Activated effector memory CD4-positive, alpha-beta T cell treated with Interleukin-2 at 50 U/mL for 16 hours (primary cell): ENCODE data around the gene ZFAND3.
"Not testable (repeated sequence)": the region's sequence is repeated elsewhere in the genome, so short reads cannot be mapped to it uniquely, and the experiment has no call there.

Source experiments
- DNase-seq: peaks from one replicate; pipeline ENCODE4 v3.0.0-alpha.2; 2020

ZFAND3 gene

GRCh38 chr6:37940074-37940847 is 120.7 kb downstream of the ZFAND3 start:
- DNase-seq, result no peak

GRCh38 chr6:37941871-37942270 is 122.3 kb downstream of the ZFAND3 start:
- no peak for DNase-seq

- no peak for DNase-seq
These were observed 123.3 kb downstream of the ZFAND3 start for GRCh38 chr6:37942606-37943376.

GRCh38 chr6:37943436-37944058 is 124.0 kb downstream of the ZFAND3 start:
- no peak for DNase-seq

DNA sequence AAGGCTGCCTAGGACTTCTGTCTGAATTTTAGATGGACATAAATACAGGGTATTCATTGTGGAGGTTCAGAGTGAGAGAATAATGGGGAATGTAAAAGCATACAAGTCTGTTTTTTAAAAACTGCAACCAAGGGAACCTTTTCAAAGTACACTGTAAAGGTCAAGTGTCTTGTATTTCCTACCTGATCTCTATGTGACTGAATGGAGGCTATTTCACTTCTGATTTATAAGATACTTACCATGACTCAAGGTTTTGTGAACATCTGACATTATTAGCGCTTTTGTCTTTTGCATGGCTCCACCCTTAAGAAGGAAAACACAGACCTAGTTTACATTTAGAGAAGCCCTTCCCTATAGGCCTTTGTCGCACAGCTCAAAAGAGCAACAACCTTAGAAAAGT is 126.5 kb downstream of the ZFAND3 start:
- DNase-seq, result no peak

DNA sequence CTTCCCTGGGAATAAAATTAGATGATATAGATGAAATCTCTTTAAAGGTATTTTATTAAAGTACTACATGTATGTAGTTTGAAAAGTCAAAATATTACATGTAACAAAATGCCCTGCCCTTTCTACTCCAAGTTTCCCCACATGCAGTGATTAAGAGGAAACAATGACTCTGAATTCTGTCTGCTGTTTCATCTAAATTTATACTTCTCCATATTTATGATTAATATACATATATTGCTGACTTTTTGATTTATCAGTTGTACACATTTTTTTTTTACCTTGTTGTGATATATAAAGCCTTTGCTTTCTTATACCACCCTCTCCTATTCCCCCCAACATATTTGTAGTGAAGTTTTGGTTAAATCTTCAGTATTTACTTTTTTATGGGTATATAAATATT is 127.9 kb downstream of the ZFAND3 start:
- DNase-seq, result no peak

DNA sequence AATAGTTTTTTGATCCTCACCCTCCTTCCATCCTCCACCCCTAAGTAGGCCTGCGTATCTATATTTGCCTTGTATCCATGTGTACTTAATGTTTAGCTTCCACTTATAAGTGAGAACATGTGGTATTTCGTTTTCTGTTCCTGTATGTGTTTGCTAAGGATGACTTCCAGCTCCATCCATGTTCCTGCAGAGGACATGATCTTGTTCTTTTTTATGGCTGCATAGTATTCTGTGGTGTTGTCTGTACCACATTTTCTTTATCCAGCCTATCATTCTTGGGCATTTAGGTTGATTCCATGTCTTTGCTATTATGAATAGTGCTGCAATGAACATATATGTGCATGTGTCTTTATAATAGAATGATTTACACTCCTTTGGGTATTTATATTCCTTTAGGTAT is 129.1 kb downstream of the ZFAND3 start:
- DNase-seq, result not testable (repeated sequence)

DNA sequence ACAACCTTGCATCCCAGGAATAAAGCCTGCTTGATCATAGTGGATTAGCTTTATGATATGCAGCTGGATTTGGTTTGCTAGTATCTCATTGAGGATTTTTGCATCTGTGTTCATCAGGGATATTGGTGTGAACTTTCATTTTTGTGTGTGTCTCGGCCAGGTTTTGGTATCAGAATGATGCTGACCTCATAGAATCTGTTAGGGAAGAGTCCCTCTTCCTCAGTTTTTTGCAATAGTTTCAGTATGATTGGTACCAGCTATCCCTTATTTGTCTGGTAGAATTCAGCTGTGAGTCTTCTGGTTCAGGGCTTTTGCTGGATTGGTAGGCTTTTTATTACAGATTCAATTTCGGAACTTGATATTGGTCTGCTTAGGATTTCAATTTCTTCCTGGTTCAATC is 132.5 kb downstream of the ZFAND3 start:
- DNase-seq, result no peak

GRCh38 chr6:37954791-37955190 is 135.3 kb downstream of the ZFAND3 start:
- no peak for DNase-seq

DNA sequence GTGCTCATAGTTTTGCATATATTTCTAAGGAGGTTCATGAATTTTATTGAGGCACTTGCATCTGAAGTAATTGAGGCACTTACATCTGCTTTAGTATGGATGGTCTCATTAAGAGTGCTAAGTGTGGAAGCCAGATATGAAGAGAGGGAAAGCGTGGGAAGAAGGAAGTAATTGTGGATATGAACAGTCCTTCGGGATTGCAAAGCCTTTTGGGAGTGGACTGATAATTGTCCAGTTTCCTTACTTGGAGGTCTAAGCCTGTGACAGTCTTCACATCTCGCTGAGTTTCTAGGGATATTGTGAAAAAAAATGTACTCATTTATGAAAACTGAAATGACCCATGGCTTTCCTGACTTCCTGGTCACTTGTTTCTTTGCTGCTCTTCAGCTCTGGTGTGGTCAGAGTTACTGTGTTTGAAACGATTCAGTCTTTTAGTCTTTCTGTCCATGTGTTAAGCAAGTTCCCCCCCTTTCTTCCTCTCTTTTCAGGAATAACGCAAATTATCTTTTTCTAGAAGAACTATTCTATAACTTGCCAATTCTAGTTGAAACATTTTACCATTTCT is 137.3 kb downstream of the ZFAND3 start:
- no peak for DNase-seq

DNA sequence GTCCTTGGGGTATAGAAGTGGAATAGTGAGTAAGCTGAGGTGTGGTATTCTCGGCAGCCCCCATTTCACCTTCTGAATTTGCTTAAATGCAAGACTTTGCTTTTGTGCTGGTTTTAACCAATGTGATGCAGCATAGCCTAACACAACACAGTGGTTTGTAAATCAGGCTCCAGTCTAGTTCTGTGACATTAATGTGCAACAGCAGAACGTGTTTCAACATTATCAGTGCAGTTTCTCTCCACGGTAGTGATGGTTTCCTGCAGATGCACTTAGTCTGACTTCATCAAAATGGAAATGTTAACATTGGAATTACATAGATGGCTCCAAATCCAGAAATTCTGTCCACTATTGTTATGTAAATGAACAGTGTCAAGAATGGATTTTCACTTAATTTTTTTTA is 139.5 kb downstream of the ZFAND3 start:
- no peak for DNase-seq

GRCh38 chr6:37960139-37960935 is 140.8 kb downstream of the ZFAND3 start:
- no peak for DNase-seq

- DNase-seq, result not testable (repeated sequence)
These were observed 143.1 kb downstream of the ZFAND3 start for GRCh38 chr6:37962481-37963080.

- no peak for DNase-seq
These were observed 146.6 kb downstream of the ZFAND3 start for GRCh38 chr6:37965964-37966676.

GRCh38 chr6:37966801-37967200 is 147.3 kb downstream of the ZFAND3 start:
- DNase-seq, result no peak

GRCh38 chr6:37967651-37968050 is 148.1 kb downstream of the ZFAND3 start:
- DNase-seq, result no peak

DNA sequence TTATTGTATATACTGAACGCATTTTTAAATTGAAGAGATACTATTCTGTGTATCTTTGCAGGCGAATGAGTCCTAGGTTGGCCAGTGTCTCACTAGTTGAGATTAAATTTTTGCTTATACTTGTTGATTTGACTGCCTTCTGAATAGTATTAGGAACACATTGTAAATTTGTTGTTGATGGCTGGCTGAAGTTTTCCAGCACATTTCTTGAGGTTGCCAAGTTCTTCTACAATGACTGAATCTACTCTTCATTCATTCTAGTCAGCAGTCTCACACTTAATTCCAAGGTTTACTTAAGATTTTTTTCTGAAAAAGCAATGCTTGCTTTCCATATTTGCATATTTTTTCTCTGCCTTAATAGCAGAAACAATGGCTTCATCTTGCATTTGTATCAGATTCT is 151.7 kb downstream of the ZFAND3 start:
- DNase-seq, result no peak

DNA sequence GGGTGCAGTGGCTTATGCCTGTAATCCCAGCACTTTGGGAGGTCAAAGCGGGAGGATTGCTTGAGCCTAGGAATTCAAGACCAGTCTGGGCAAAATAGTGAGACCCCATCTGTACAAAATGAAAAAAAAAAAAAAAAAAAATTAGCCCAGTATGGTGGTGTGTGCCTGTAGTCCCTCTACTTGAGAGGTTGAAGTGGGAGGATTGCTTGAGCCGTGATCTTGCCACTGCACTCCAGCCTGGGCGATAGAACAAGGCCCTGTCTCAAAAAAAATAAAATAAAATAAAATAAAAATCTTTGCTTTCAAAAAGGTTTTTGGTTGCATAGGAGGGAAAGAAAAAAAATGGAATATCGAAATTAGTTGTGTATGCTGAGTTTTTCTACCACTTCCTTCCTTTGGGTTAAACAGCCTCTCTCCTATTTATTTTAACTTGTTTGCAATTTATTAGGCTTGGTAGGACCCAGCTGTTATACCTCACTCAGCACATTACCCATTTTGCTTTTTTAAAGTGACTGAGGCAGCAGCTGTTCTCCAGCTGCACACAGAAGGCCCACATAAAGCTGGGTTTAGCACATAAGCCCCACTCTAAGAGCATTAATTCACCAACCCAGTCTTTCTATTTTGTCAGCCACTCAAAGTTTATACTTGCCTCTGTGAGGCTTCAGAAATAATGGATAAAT is 152.3 kb downstream of the ZFAND3 start:
- no peak for DNase-seq

DNA sequence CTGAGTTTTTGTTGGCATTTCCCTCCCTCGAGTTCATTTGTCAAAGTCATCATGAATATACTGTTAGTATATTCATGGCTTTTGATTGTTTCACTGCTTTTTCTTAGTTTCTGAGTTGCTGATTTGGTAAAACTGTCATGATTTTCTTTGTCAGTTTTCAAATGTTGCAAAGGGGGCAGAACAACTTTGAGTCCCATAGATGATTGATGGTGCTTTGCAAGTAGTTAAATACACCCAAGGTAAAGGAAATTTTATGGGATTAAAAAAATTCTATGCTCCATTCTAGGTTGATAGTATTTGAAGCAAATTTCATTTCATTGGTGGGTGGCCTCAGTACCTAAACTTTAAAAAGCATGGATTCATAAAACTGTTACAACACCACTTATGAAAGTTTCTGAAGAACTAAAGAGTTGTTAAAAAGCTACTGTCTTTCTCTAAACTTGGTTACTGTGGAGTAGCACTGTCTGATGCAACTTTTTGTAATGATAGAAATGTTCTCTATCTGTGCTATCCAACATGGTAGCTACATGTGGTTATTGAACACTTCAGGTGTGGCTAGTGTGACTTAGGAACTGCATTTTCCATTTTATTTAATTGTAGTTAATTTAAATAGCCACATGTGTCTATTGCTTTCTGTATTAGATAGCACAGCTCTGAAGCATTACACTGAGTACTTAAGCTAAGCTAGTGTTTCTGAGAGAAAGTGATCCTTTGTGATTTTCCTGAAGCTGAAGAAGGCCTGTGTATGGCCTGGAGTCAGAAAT is 153.6 kb downstream of the ZFAND3 start:
- DNase-seq, result no peak

DNA sequence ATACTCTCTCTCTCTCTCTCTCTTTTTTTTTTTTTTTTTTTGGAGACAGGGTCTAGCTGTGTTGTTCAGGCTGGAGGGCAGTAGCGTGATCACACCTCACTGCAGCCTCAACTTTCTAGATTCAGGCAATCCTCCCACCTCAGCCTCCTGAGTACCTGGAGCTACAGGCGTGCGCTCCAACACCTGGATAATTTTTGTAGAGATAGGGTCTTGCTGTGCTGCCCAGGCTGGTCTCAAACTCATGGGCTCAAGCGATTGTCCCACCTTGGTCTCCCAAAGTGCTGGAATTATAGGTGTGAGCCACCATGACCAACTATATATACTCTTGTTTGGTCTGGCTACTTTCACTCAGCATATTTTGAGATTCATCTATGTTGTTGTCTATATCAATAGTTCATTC is 154.9 kb downstream of the ZFAND3 start:
- no peak for DNase-seq
